Measurements from ENCODE around the gene VAV2.
"Not testable (repeated sequence)": the region's sequence is repeated elsewhere in the genome, so short reads cannot be mapped to it uniquely, and the experiment has no call there.

The VAV2 gene

DNA sequence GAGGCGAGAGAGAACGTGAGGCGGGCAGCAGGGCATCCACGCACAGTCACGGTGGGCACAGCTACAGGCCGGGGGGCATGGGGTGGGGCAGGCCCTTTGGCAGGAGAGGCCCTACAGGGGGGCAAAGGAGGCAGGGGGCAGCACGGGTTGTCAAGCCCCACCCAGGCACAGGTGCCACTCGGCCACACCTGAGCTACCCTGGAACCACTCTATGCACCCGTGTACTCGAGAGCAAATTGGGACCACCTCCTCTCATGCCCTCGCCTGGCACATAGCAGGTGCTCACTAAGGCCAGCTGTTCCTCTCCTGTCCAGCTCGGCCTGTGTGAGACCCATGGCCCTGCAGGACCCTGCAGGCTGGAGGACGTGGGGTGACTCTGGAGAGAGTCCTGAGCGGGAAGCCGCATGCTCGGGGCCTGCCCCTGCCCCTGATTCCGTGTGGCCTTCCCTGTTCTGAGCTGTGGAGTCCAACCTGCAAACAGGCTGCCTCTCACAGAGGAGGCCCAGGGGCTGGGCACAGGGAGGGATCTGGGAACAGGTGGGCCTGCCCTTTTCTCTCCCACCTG lies 222.5 kb downstream of the VAV2 start:
- no peak for DNase-seq (ENCODE audit: low read depth in 2 of 2)

DNA sequence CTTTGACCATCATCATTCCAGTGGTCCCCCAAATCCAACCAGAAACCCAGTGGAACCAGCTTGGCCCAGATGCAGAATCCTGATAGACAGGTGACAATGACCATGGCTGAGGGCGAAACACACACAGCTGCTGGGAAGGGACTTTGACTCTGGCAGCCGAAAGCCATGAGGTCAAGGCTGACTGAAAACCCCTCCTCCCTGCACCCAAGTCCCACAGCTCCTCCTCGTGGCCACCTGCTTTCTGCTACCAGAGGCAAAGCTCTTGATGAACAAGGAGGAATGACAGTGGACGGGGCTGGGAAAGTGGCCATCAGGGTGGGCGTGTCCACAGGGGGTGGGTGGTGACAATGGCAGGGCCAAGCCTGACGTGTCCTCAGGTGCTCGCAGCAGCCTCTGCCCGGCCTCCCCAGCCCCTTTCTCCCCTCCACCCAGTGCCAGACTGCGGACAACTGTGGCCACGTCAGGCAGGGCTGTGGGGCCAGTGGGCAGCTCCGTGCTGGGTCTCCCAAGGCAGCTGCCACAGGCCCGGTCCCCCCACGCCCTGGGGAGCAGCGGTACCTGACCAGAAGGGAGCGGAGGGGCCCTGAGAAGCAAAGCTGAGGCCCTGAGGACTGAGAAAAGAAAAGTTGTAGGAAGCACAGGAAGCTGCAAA lies 223.1 kb downstream of the VAV2 start:
- no peak for DNase-seq (ENCODE audit: low read depth in 2 of 2)

GRCh38 chr9:133768371-133768858 lies 223.7 kb downstream of the VAV2 start:
- DNase-seq (ENCODE audit: low read depth in 2 of 2) = no peak

DNA sequence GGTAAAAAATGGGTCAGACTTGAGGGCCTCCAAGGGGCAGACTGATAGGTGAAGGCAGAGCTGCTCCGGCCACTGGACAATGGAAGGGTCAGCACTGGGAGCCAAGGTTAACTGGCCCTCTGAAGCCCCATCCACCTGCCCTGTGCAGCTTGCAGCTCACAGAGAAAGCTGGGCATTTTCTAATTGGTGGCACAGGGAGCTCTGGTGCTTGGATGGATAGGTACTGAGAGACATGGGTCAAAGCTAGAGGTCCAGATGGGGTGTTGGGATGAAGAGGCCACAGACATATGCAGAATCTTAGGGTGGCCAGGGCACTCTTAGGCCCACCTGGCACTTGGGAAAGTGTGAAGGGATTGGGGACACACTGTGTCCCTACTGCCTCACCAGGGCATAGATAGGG lies 224.5 kb downstream of the VAV2 start:
- DNase-seq (ENCODE audit: low read depth in 2 of 2) = no peak

- DNase-seq (ENCODE audit: low read depth in 2 of 2) = no peak
These were observed 225.1 kb downstream of the VAV2 start for GRCh38 chr9:133767008-133767407.

DNA sequence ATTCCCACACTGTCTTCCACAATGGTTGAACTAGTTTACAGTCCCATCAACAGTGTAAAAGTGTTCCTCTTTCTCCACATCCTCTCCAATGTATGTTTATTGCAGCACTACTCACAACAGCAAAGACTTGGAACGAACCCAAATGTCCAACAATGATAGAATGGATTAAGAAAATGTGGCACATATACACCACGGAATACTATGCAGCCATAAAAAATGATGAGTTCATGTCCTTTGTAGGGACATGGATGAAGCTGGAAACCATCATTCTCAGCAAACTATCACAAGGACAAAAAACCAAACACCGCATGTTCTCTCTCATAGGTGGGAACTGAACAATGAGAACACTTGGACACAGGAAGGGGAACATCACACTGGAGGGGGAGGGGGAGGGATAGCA lies 225.9 kb downstream of the VAV2 start:
- not testable (repeated sequence) for DNase-seq (ENCODE audit: low read depth in 2 of 2)

GRCh38 chr9:133763272-133764183 lies 228.6 kb downstream of the VAV2 start:
- DNase-seq (ENCODE audit: low read depth in 2 of 2) = no peak

GRCh38 chr9:133762488-133763271 lies 229.4 kb downstream of the VAV2 start:
- no peak for DNase-seq (ENCODE audit: low read depth in 2 of 2)

- DNase-seq (ENCODE audit: low read depth in 2 of 2) = no peak
These were observed 230.4 kb downstream of the VAV2 start for GRCh38 chr9:133761641-133762248.

DNA sequence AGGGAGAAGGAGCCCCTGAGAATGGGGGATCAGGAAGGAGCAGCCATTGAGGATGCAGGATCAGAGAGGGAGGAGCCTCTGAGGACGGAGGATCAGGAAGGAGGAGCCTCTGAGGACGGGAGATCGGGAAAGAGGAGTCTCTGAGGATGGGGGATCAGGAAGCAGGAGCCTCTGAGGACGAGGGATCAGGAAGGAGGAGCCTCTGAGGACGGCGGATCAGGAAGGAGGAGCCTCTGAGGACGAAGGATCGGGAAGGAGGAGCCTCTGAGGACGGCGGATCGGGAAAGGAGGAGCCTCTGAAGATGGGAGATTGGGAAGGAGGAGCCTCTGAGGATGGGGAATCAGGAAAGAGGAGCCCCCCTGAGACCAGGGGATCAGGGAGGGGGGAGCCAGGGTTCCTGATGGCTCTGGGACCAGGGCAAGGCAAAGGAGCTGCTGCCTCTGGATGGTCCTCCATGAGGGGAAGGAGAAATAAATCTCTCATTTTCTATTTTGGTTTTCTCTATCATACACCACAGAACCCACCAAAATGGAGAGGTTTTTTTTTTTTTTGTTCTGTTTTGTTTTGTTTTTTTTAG lies 231.3 kb downstream of the VAV2 start:
- DNase-seq (ENCODE audit: low read depth in 2 of 2) = no peak

DNA sequence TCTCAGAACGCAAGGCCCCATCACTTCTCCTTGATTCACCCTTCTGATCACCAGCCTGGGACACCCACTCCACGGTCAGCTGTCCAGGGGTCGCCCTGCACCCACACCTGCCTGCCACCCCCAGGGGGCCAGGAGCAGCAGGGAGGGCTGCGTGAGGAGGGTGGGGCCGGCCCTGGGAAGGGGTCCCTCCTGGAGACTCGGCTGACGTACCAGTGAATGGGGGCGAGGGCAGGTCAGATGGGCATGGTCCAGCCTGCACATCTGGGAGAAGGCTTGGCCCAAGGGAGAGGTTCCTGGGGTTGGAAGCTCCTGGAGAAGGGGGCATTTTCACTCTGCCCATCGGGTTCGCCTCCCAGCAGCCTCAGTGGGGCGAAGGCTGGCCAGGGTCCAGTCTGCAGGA lies 232.2 kb downstream of the VAV2 start:
- no peak for DNase-seq (ENCODE audit: low read depth in 2 of 2)

- no peak for DNase-seq (ENCODE audit: low read depth in 2 of 2)
These were observed 232.8 kb downstream of the VAV2 start for GRCh38 chr9:133759146-133759900.

DNA sequence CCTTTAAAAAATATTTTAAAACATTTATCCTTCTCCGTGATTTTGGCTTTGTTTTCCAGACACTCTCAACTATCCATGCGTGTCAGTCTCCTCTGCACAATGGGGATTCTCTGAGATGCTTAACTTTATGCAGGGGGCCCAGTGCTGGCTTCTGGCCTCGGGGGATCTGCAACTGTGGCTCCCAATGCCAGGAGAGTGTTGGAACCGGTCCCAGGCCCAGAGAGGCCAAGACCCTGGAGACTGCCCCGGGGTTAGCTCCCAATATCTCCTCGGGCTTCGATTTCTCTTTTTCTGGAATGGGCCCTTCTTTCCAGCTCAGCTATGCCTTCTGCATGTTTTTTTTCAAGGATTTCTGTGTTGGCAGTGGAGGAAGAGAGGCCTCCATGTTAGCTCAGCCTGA lies 233.9 kb downstream of the VAV2 start:
- DNase-seq (ENCODE audit: low read depth in 2 of 2) = no peak

DNA sequence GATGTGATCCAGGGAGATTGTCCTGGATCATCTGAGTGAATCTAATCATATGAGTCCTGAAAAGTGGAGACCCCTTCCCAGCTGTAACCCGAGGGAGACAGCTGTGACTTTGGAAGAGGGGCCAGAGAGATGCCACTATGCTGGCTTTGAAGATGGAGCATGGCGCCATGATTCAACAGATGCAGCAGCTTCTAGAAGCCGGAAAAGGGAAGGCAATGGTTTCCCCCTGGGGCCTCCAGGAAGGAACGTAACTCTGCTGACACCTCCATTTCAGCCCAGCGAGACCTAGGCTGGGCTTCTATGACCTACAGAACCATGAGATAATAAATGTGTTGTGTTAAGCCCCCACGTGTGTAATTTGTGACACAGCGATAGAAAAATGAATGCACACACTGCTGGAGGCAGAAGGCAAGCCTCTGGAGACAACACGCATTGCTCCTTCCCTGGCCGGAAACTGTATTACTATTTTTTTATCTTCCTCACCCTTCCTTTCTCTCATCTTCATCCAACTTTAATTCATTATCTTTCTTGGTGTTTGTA lies 237.4 kb downstream of the VAV2 start:
- DNase-seq (ENCODE audit: low read depth in 2 of 2) = no peak

GRCh38 chr9:133754187-133754586 lies 237.9 kb downstream of the VAV2 start:
- DNase-seq (ENCODE audit: low read depth in 2 of 2) = no peak

- DNase-seq (ENCODE audit: low read depth in 2 of 2) = no peak
These were observed 239.2 kb downstream of the VAV2 start for GRCh38 chr9:133752739-133753446.

GRCh38 chr9:133750982-133751649 lies 241.0 kb downstream of the VAV2 start:
- DNase-seq (ENCODE audit: low read depth in 2 of 2) = no peak

DNA sequence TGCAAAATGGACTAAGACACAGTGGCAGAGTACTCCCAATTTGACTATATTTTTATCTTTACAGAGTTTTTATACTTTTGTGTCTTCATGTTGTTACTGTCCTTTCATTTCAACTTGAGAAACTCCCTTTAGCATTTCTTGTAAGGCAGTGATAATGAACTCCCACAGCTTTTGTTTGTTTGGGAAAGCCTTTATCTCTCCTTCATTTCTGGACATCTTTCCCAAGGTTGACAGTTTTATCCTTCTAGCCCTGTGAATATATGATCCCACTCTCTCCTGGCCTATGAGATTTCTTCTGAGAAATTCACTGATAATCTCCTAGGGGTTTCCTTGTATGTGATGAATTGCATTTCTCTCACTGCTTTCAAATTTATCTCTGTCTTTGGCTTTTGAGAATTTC lies 244.8 kb downstream of the VAV2 start:
- no peak for DNase-seq (ENCODE audit: low read depth in 2 of 2)

DNA sequence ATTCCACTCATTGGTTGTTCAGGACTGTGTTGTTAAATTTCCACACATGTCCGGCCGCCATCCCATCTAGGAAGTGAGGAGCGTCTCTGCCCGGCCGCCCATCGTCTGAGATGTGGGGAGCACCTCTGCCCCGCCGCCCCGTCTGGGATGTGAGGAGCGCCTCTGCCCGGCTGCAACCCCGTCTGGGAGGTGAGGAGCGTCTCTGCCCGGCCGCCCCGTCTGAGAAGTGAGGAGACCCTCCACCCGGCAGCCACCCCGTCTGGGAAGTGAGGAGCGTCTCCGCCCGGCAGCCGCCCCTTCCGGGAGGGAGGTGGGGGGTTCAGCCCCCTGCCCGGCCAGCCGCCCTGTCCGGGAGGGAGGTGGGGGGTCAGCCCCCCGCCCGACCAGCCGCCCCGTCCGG lies 247.6 kb downstream of the VAV2 start:
- not testable (repeated sequence) for DNase-seq (ENCODE audit: low read depth in 2 of 2)

All from stimulated activated CD8-positive, alpha-beta memory T cell treated with anti-CD3 and anti-CD28 coated beads, Interleukin-2, amount 100 ng/mL, for 48 hours (primary cell).